Stimulated activated naive B cell treated with anti-CD40 and anti-IgM and Interleukin-4, amounts not matched to agents 10 μg/mL and 1 μg/mL and 100 μg/mL, for 72 hours (primary cell): ENCODE measurements around the gene FUT3.
"Not testable (repeated sequence)": the region's sequence is repeated elsewhere in the genome, so short reads cannot be mapped to it uniquely, and the experiment has no call there.

ENCODE experiments used
- ATAC-seq, 2 donors: fragments of 150-1000 bp; cut with Tn5 transposase; replicated peaks; 2 replicates each; pipeline ENCODE4 v1.10.0; 2021; ENCODE audit warnings: moderate library complexity in 1 of 2
- DNase-seq: peaks from one replicate; pipeline ENCODE4 v3.0.0; 2021
- H3K27ac Mint-ChIP-seq: one replicate; pipeline ENCODE4 v1.8.0; 2022; ENCODE audit warnings: mild to moderate bottlenecking, mixed read lengths
- H3K27me3 Mint-ChIP-seq, 2 donors: one replicate each; pipeline ENCODE4 v1.8.0; 2022; ENCODE audit warnings: mixed read lengths in 2 of 2
- H3K36me3 Mint-ChIP-seq, 2 donors: one replicate each; pipeline ENCODE4 v1.8.0; 2022; ENCODE audit warnings: mixed read lengths in 2 of 2, mild to moderate bottlenecking in 1 of 2
- H3K4me1 Mint-ChIP-seq, 2 donors: one replicate each; pipeline ENCODE4 v1.8.0; 2022; ENCODE audit warnings: mixed read lengths in 2 of 2, mild to moderate bottlenecking in 1 of 2
- H3K4me3 Mint-ChIP-seq, 2 donors: one replicate each; pipeline ENCODE4 v1.8.0; 2022; ENCODE audit warnings: mild to moderate bottlenecking in 2 of 2, mixed read lengths in 2 of 2, moderate library complexity in 1 of 2
- H3K9me3 Mint-ChIP-seq, 2 donors: one replicate each; pipeline ENCODE4 v1.8.0; 2022; ENCODE audit warnings: mixed read lengths in 2 of 2, mild to moderate bottlenecking in 1 of 2

FUT3 gene

DNA sequence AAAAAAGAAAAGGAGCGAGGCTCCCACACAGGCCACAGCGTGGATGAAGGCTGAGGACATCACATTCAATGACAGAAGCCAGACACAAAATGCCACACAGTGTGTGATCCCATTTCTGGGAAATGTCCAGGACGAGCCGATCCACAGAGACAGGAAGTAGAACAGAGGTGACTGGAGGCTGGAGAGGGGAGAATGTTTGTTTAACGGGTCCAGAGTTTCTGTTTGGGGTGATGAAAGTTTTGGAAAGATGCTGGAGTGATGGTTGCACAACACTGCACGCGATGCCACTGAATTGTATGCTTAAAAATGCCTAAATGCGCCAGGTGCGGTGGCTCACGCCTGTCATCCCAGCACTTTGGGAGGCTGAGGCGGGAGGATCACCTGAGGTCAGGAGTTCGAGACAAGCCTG is 19.7 kb upstream of the FUT3 start:
- H3K9me3 Mint-ChIP-seq: no peaks in the 10 kb centered on the region
- H3K36me3 Mint-ChIP-seq: no peaks in the 10 kb centered on the region
- no peak for ATAC-seq
- H3K4me3 Mint-ChIP-seq: no peak overlapping the region
- no peak overlapping the region for H3K27ac Mint-ChIP-seq
- peaks cover 0 to 5% of the 10 kb centered on the region in 2 donors for H3K27me3 Mint-ChIP-seq
- H3K4me1 Mint-ChIP-seq: peaks cover 0 to 2% of the 10 kb centered on the region in 2 donors
- no peak for DNase-seq

DNA sequence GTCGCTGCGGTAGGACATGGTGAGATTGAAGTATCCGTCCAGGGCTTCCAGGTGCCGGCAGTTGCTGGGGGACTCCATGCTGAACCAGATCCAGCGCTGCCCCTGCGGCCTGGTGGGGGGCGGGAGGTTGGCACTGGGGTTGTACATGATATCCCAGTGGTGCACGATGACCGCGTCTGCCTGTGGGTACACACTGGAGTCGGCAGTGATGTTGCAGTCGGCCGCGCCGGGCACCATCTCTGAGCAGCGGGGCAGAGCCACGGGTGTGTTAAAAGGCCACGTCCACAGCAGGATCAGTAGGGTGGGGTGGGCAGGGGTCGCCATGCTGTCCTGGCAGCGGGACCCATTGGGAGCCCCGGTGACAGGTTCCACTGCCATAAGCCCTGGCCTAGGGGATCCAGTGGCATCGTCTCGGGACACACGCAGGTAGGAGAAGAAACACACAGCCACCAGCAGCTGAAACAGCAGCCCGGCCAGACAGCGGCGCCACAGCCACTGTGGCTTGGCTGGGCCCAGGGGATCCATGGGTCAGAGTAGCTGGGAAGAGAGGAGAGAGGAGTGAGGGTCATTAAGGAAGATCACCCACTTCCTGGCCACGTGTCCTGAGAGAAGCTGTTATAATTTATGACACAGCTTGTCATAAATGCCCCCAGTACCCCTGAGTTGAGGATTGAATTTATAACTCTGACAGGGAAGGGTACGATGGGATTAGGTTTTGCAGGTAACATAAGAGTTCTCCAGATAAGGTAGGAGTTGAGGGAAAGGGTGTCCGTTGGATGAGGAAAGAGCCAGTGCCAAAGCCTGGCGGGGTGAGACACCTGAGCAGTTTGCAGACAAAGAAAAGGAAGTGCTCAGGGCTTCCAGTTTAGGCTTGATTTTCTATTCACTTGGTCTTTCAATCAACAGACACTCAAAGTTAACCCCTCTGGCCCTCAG is 16.2 kb upstream of the FUT3 start:
- Mint-ChIP-seq H3K27me3 (peaks cover 9 to 20% of the 10 kb centered on the region in 2 donors), H3K4me1 (peaks cover 0 to 4% of the 10 kb centered on the region in 2 donors), H3K9me3 (no peaks in the 10 kb centered on the region), H3K4me3 (no peak overlapping the region), H3K36me3 (no peaks in the 10 kb centered on the region), H3K27ac (no peak overlapping the region)
- ATAC-seq (no peak), DNase-seq (no peak)

DNA sequence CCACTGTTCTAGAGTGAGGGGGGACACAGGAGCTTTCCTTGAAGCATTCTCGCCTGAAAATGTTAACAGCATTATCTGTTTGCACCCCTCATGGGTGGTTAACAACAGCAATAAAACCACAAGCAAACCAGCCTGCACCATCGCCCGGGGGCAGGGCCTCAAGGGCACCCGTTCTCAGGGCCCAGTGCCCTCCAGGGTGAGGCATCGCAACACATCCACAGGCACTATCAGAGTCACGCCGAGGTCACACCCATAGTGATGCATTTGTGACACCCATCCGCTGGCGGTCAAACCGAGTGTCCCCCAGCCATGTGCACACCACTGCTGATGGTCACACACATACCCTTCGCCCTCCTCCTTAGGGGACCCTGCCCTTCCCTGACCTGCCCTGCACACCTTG is 14.5 kb upstream of the FUT3 start:
- H3K4me3 Mint-ChIP-seq: no peak overlapping the region
- DNase-seq (no peak), ATAC-seq (no peak)
- peaks cover 16 to 30% of the 10 kb centered on the region in 2 donors for H3K27me3 Mint-ChIP-seq
- no peak overlapping the region for H3K27ac Mint-ChIP-seq
- no peaks in the 10 kb centered on the region for H3K36me3 Mint-ChIP-seq
- no peaks in the 10 kb centered on the region for H3K9me3 Mint-ChIP-seq
- peaks cover 0 to 4% of the 10 kb centered on the region in 2 donors for H3K4me1 Mint-ChIP-seq

DNA sequence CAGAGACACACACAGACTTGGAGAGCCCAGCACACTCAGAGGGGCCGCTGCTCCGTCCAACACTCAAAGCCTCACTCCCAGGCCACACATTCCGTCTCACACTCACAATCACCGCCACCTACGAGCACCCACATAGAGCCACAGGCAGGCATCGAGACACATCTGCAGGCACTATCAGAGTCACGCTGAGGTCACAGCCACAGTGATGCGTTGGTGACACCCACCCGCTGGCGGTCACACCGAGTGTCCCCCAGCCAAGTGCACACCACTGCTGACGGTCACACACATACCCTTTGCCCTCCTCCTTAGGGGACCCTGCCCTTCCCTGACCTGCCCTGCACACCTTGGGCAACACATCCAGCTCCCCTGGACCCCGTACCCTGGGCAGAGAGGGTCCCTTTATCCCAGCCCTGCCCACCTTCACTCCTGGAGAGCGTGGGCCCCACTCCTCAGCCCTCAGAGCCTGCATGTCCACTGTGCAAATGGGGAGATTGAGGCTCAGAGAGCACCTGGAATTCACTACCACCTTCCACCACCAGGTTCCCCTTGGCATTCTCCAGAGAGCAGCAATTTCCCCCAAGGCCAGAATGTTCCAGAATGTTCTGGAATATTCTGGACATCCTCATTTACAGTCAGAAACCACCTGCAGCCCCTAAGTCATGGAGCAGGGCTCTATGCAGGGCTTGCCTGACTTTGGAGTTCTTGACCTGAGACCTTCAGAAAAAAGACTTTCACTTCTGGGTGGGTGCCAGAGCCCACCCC is 13.7 kb upstream of the FUT3 start:
- DNase-seq (no peak), ATAC-seq (no peak)
- Mint-ChIP-seq H3K9me3 (no peaks in the 10 kb centered on the region), H3K27me3 (peaks cover 19 to 30% of the 10 kb centered on the region in 2 donors), H3K4me1 (peaks cover 0 to 4% of the 10 kb centered on the region in 2 donors), H3K27ac (no peak overlapping the region), H3K4me3 (no peak overlapping the region), H3K36me3 (no peaks in the 10 kb centered on the region)

DNA sequence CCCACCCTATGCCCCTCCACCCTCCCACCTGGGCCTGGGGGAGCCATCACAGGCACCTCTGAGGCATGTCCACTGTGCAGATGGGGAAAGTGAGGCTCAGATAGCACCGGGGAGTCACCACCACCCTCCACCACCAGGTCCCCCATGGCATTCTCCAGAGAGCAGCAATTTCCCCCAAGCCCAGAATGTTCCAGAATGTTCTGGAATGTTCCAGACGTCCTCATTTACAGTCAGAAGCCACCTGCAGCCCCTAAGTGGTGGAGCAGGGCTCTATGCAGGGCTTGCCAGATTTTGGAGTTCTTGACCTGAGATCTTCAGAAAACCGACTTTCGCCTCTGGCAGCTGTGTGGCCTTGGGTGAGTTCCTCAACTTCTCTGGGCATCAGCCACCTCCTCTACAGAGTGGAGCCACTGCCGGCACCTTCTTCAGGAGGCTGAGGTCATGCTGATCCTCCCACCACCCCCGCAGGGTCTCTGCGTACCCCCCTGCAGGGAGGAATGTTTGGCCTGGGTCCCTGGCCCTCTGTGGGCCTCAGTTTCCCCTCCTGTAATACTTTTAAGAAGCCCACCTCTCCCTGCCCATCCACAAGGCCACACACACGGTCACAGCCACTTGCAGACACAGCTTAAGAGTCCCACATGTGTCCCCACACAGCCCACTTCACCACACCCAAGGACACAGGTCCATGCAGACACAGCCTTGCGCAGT is 12.9 kb upstream of the FUT3 start:
- Mint-ChIP-seq H3K36me3 (no peaks in the 10 kb centered on the region), H3K27ac (no peak overlapping the region), H3K4me1 (peaks cover 0 to 4% of the 10 kb centered on the region in 2 donors), H3K27me3 (peaks cover 20 to 30% of the 10 kb centered on the region in 2 donors), H3K4me3 (no peak overlapping the region), H3K9me3 (no peaks in the 10 kb centered on the region)
- ATAC-seq: no peak
- no peak for DNase-seq

DNA sequence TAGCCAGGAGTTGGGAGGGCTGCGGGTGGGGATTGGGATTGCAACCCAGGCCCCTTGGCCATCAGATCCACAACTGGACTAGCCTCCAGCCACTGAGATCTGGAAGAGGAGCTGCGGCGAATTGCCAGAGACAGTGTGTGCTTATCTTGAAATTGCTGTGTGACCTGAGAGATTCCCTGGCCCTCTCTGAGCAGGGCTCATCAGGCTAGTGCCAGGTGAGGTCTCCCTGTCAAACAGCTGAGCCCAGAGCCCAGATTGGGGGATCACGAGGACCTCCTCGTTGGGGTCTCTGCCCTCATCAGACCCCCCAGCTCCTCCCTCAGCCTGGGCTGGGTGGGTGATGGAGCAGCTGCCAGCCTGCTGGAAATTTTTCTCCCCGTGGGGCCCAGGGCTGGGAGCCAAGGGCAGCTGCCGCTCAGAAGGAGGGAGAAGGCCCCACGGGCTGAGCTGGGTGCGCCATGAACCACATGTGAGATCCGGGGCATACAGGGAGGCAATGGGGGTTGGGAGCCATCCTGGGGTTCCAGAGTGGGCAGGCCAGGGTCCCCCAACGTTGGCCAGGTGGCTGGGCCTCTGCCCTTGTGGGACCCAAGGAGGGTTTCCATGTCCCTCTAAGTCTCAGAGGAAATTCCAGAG is 11.9 kb upstream of the FUT3 start:
- no peaks in the 10 kb centered on the region for H3K9me3 Mint-ChIP-seq
- peaks cover 20 to 28% of the 10 kb centered on the region in 2 donors for H3K27me3 Mint-ChIP-seq
- no peaks in the 10 kb centered on the region for H3K36me3 Mint-ChIP-seq
- H3K27ac Mint-ChIP-seq: no peak overlapping the region
- peaks cover 0 to 4% of the 10 kb centered on the region in 2 donors for H3K4me1 Mint-ChIP-seq
- no peak for ATAC-seq
- DNase-seq: no peak
- H3K4me3 Mint-ChIP-seq: no peak overlapping the region

DNA sequence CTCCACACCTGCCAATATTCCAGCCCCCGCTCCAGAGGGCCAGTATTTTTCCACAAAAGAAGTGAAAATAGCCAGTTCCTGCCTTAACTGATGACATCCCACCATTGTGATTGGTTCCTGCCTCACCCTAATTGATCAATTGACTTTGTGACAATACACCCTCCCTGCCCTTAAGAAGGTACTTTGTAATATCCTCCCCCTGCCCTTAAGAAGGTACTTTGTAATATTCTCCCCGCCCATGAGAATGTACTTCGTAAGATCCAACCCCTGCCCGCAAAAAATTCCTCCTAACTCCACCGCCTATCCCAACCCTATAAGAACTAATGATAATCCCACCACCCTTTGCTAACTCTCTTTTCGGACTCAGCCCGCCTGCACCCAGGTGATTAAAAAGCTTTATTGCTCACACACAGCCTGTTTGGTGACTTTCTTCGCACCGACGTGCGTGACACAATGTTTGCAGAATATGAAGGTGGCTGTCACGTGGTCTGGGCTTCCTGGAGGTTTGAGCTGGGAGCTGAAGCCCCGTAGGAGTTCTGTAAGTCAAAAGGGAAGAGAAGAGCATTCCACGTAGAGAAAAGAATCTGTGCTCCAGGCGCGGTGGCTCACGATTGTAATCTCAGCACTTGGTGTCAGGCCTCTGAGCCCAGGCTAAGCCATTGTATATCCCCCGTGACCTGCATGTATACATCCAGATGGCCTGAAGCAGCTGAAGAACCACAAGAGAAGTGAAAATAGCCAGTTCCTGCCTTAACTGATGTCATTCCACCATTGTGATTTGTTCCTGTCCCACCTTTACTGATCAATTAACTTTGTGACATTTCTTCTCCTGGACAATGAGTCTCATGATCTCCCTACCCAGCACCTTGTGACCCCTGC is 6.2 kb upstream of the FUT3 start:
- ATAC-seq: no peak
- Mint-ChIP-seq H3K27me3 (peaks cover 16 to 17% of the 10 kb centered on the region in 2 donors), H3K9me3 (no peaks in the 10 kb centered on the region), H3K4me3 (no peak overlapping the region), H3K4me1 (no peaks in the 10 kb centered on the region), H3K36me3 (no peaks in the 10 kb centered on the region), H3K27ac (no peak overlapping the region)
- no peak for DNase-seq

DNA sequence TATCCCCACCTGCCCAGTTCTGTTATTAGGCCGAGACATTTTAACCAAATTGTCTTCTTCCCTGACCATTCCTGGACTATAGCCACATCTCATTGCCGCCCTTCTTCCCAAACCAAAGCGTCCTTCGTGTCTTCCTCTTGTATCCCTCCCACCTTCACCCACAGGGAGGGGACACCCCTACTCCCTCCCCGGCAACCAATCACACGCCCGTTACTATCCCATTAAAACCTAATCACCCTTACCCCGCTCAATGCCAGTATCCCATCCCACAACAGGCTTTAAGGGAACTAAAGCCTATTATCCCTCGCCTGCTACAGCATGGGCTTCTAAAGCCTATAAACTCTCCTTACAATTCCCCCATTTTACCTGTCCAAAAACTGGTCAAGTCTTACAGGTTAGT is 3.9 kb upstream of the FUT3 start:
- not testable (repeated sequence) for ATAC-seq, DNase-seq, H3K36me3 Mint-ChIP-seq, H3K4me1 Mint-ChIP-seq, H3K27me3 Mint-ChIP-seq, H3K27ac Mint-ChIP-seq, H3K4me3 Mint-ChIP-seq, H3K9me3 Mint-ChIP-seq

DNA sequence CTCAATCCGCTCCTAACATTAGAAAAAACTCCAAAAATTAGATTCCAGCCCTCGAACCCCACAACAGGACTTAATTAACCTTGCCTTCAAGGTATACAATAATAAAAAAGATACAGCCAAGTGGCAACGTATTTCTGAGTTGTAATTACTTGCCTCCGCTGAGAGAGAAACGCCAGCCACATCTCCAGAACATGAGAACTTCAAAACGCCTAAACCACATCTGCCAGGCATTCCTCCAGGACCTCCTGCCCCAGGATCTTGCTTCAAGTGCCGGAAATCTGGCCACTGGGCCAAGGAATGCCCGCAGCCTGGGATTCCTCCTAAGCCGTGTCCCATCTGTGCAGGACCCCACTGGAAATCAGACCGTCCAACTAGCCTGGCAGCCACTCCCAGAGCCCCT is 2.9 kb upstream of the FUT3 start:
- H3K27ac Mint-ChIP-seq, H3K9me3 Mint-ChIP-seq, ATAC-seq: not testable (repeated sequence)

DNA sequence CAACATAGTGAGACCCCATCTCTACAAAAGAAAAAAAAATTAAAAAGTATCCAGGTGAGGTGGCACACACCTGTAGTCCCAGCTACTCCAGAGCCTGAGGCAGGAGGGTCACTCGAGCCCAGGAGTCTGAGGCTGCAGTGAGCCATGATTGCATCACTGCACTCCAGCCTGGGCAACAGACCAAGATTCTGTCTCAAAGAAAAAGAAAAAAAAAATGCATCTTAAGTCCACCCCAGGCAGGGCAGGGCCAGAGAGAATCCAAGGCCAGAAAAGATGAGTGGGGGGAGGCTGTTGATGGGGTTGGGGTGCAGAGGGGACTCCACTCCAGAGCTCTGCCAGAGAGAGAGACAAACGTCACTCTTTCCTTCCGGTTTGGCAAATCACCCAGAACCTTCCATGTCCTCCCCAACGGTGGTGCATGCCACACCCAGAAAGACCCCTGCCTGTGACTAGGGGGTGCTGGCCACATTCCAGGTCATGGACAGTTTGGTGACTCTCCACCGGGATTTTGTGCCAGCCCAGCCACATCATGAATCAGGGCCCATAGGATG is 431 bp downstream of the FUT3 start:
- no peak for DNase-seq
- Mint-ChIP-seq H3K27ac (no peak overlapping the region), H3K27me3 (peaks cover 6 to 7% of the 10 kb centered on the region in 2 donors), H3K9me3 (no peaks in the 10 kb centered on the region), H3K36me3 (no peaks in the 10 kb centered on the region), H3K4me3 (no peak overlapping the region), H3K4me1 (no peaks in the 10 kb centered on the region)
- ATAC-seq: no peak

More for the DNA sequence above, 2.9 kb upstream of the FUT3 start:
- H3K4me3 Mint-ChIP-seq, H3K36me3 Mint-ChIP-seq, H3K27me3 Mint-ChIP-seq, DNase-seq, H3K4me1 Mint-ChIP-seq: not testable (repeated sequence)

DNA sequence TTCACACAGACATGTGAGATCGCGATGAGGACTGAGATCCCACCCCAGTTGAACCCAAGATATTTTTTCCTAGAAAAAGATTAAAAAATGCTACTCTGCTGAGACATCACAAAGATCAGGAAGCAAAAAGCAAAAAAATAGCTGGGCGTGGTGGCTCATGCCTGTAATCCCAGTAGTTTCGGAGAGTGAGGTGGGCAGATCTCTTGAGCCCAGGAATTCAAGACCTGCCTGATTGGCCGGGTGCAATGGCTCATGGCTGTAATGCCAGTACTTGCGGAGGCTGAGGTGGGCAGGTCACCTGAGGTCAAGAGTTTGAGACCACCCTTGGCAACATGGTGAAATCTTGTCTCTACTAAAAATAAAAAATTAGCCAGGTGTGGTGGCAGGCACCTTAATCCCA is 1.1 kb downstream of the FUT3 start:
- H3K27me3 Mint-ChIP-seq: peaks cover 6 to 7% of the 10 kb centered on the region in 2 donors
- H3K36me3 Mint-ChIP-seq: no peaks in the 10 kb centered on the region
- no peak overlapping the region for H3K4me3 Mint-ChIP-seq
- H3K27ac Mint-ChIP-seq: no peak overlapping the region
- DNase-seq (no peak), ATAC-seq (no peak)
- H3K9me3 Mint-ChIP-seq: no peaks in the 10 kb centered on the region
- no peaks in the 10 kb centered on the region for H3K4me1 Mint-ChIP-seq

DNA sequence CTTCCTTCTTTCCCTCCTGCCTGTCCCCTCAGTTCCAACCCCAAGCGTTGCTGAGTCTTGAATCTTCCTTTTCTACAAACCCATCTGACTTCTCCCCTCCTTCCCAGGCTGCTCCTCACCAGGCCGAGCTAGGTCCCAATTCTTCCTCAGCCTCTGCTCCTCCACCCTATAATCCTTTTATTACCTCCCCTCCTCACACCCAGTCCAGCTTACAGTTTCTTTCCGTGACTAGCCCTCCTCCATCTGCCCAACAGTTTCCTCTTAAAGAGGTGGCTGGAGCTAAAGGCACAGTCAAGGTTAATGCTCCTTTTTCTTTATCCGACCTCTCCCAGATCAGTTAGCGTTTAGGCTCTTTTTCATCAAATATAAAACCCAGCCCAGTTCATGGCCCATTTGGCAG is 2.6 kb downstream of the FUT3 start:
- H3K27me3 Mint-ChIP-seq, H3K36me3 Mint-ChIP-seq, H3K9me3 Mint-ChIP-seq, DNase-seq, H3K27ac Mint-ChIP-seq, H3K4me3 Mint-ChIP-seq, ATAC-seq, H3K4me1 Mint-ChIP-seq: not testable (repeated sequence)

DNA sequence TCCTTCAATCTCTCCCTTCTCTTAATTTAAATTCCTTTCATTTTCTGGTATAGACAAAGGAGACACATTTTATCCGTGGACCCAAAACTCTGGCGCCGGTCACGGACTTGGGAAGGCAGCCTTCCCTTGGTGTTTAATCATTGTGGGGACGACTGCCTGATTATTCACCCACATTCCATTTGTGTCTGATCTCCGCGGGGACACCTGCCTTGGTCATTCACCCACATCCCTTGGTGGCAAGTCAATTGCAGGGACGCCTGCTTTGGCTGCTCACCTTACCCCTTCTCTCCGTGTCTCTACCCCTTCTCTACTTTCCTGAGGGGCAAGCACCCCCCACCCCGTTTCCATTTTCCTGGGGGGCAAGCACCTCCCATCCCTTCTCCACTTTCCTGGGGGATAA is 3.4 kb downstream of the FUT3 start:
- H3K9me3 Mint-ChIP-seq, DNase-seq, H3K27ac Mint-ChIP-seq, H3K4me1 Mint-ChIP-seq, H3K27me3 Mint-ChIP-seq, H3K36me3 Mint-ChIP-seq, ATAC-seq, H3K4me3 Mint-ChIP-seq: not testable (repeated sequence)
